GM06990 (cell line): ENCODE results near the gene PLXNA2.

Experiments
- DNase-seq: peaks from one replicate; pipeline ENCODE4 v3.0.0-alpha.2; 2011; ENCODE audit not compliant: insufficient read length; ENCODE audit errors: extremely low read depth
- H3K27me3 ChIP-seq: replicated peaks from 2 replicates; pipeline ENCODE4 v1.6.0; 2011; ENCODE audit warnings: low read length; ENCODE audit not compliant: control insufficient read depth, insufficient read depth
- H3K36me3 ChIP-seq: 2 replicates; pipeline ENCODE4 v1.5.1; 2011; ENCODE audit warnings: low read length; ENCODE audit not compliant: control insufficient read depth, insufficient read depth
- H3K4me3 ChIP-seq: replicated peaks from 2 replicates; pipeline ENCODE4 v1.5.1; 2011; ENCODE audit warnings: low read depth, mild to moderate bottlenecking, control low read depth, low read length
- CTCF ChIP-seq: IDR thresholded peaks from 2 replicates; pipeline ENCODE4 v1.5.1; 2011; ENCODE audit warnings: low read length, control low read depth, mild to moderate bottlenecking, inconsistent platforms; ENCODE audit not compliant: insufficient read depth, poor library complexity, severe bottlenecking

PLXNA2 gene

GRCh38 chr1:208061632-208062031, 182.6 kb downstream of the PLXNA2 start:
- no peak for DNase-seq
- Histone ChIP-seq H3K36me3 (no peaks in the 10 kb centered on the region), H3K4me3 (no peak overlapping the region), H3K27me3 (peaks cover 1% of the 10 kb centered on the region)
- no peak for TF ChIP-seq CTCF

GRCh38 chr1:208061118-208061517, 183.1 kb downstream of the PLXNA2 start:
- no peaks in the 10 kb centered on the region for H3K36me3 ChIP-seq
- peaks cover 1% of the 10 kb centered on the region for H3K27me3 ChIP-seq
- TF ChIP-seq CTCF, result no peak
- DNase-seq, result no peak
- H3K4me3 ChIP-seq, result no peak overlapping the region

GRCh38 chr1:208060215-208060869, 183.8 kb downstream of the PLXNA2 start:
- no peak for TF ChIP-seq CTCF
- Histone ChIP-seq H3K4me3 (no peak overlapping the region), H3K36me3 (no peaks in the 10 kb centered on the region), H3K27me3 (peaks cover 1% of the 10 kb centered on the region)
- DNase-seq, result no peak

- H3K36me3 ChIP-seq, result no peaks in the 10 kb centered on the region
- no peak overlapping the region for H3K4me3 ChIP-seq
- H3K27me3 ChIP-seq, result peaks cover 1% of the 10 kb centered on the region
- no peak for TF ChIP-seq CTCF
- DNase-seq, result no peak
Observed at GRCh38 chr1:208059409-208060001, 184.7 kb downstream of the PLXNA2 start.

GRCh38 chr1:208058756-208059155, 185.4 kb downstream of the PLXNA2 start:
- peaks cover 1% of the 10 kb centered on the region for H3K27me3 ChIP-seq
- no peak for DNase-seq

More at GRCh38 chr1:208058756-208059155, 185.4 kb downstream of the PLXNA2 start:
- H3K36me3 ChIP-seq, result no peaks in the 10 kb centered on the region
- TF ChIP-seq CTCF, result no peak
- H3K4me3 ChIP-seq, result no peak overlapping the region
